ENCODE results near the gene SLC37A1.
A peak's percentile ranks its signal among the peaks of the same experiment; 100 is the strongest.

Gene SLC37A1

DNA sequence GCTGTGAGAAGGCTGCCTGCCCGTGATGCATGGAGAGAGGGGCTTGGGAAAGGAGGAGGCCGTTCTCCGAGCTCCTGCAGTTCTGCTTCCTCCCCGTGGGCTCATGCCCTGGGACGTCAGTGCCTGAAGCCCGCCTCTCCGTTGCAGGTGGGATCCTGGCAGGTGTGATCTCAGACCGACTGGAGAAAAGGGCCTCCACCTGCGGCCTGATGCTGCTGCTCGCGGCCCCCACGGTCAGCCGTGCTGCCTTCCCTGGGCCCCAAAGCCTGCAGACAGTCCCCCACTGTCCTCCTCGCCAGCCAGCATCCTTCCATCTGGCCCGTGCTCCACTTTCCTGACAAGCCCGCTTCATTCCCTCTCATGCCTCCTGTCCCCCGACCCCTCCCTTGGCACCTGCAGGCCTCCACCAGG, 50.9 kb downstream of the SLC37A1 start:
- no peak for DNase-seq

DNA sequence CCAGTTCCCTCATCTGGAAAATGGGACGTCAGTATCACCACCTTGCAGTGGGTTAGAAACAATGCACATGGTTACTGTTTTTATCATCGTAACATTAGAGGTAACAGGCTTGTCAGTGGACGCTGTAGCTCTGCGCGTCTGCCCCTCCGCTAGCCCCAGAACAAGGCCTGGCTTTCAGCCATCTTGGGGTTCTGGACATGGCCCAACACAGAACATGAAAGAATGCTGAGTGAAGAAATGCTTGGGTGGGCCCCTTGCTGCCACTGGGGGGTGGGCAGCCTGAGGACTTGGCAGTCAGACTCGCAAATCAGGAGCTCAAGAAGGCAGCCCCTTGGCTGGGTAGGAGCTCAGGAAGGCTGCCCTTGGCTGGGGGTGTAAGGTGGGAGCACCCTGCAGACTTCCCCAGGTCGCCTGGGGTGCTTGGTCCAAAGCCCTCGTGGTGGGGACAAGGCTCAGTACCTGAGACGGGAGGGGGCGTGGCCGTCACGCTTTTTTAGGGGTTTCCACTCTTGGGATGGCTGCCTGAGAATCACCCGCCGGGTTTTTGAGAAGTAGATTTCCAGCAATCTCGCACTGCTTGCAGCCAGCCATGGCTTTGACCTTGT, 51.7 kb downstream of the SLC37A1 start:
- DNase-seq, result no peak

DNA sequence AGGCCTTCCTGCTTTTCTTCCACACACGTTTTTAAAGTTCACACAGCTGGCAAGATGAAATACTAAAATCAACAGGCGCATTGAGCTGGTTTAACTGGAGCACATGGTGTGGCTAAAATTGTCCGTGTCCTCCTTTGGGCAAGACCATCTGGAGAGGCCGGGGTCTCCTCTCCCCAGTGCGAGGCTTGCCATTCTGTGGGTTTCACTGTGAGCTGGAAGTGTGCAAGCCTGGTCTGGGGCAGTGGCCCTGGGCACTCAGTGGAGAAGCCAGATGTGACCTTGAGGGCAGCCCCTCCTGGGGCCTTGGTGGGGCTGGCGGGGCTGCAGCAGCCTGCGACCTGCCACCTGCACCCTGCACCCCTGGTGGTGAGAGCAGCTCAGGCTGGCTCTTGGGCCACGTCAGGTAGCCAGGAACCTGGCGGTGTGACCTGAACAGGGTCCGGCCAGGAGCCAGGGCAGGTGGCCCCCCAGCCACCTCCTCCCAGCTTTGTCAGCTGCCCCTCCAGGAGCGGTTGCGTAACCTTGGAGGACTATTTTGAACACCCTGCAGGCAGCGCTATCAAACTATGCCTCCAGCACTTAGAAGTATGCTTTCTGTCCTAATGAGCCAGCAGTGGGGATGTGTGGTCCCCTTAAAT, 52.4 kb downstream of the SLC37A1 start:
- DNase-seq, result no peak

DNA sequence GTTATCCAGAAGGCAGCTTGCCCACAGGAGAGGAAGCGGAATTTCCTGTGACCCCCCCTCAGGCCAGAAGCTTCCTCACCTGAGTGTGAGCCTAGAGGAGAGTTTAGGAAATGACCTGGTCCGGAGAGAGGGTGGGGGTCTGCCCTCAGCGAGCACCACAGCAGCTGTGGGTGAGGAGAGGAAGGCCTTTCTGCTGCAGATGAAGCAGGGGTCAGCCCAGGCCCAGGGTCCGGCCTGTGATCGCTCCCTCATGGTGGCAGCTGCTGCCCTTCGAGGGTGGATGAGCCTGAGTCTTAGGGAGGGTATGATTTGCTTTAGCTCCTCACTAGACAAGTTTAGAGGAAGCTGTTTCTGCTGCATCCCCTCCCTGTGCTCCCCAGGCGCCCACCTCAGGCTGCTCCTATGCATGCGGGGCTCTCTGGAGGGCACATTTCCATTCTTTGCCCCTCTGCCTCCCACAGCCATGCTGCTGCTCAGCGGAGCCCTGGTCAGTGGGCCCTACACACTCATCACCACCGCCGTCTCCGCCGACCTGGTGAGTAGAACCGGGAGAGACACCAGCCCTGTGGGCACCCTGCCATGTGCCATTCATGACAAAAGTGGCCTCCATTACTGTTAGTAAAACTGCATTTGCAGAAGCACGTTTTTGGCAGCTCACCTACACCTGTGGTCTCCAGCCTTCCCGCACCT, 53.0 kb downstream of the SLC37A1 start:
- DNase-seq, result no peak

DNA sequence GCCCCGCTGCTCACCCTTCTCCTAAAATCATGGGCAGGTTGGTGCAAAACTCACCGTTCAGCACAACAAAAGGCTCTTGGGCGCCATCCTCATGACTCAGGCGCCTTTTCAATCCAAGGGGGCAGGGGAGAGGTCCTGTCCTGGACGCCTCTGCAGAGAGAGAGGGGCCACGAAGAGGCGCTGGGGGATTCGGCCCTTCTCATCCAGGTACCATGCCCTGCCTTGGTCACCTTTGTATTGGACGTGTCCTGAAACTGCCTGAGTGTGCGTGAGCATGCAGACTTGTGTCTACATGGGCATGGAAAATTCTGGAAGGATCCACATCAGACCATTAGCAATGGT, 53.5 kb downstream of the SLC37A1 start:
- no peak for DNase-seq

DNA sequence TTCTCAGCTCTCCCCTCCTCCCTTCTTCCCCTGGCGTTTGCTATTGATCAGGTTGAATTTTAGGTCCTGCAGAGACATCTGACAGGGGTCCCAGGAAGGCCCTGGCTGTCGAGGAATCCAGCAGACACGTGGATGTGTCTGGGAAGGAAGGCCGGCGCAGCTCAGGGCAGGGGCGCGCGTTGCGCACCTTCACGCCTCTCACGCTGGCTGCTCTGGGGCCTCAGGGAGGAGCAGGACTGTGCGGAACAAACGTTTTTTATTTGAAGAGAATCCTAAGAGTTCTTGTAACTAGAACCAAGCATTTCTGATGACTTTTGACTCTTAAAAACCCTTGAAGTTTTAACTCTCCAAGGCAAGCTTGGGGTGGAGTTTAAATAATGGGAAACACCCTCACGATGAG, 54.2 kb downstream of the SLC37A1 start:
- DNase-seq, result no peak

DNA sequence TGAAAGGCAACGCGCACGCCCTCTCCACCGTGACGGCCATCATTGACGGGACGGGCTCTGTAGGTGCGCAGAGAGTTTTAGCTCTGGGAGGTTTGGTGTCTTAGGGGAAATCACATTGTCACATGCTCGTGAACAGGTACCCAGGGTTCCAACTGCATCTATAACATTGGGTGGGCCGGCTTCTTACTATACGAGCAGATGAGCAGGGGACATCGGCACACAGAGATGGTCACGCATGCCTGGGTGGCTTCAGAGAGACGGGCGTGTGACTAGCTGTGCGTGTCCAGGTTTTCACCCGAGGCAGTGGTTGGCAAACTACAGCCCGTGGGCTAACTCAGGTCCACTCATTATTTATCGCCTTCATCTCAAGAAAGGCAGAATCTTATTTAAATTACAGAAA, 54.7 kb downstream of the SLC37A1 start:
- DNase-seq, result no peak

DNA sequence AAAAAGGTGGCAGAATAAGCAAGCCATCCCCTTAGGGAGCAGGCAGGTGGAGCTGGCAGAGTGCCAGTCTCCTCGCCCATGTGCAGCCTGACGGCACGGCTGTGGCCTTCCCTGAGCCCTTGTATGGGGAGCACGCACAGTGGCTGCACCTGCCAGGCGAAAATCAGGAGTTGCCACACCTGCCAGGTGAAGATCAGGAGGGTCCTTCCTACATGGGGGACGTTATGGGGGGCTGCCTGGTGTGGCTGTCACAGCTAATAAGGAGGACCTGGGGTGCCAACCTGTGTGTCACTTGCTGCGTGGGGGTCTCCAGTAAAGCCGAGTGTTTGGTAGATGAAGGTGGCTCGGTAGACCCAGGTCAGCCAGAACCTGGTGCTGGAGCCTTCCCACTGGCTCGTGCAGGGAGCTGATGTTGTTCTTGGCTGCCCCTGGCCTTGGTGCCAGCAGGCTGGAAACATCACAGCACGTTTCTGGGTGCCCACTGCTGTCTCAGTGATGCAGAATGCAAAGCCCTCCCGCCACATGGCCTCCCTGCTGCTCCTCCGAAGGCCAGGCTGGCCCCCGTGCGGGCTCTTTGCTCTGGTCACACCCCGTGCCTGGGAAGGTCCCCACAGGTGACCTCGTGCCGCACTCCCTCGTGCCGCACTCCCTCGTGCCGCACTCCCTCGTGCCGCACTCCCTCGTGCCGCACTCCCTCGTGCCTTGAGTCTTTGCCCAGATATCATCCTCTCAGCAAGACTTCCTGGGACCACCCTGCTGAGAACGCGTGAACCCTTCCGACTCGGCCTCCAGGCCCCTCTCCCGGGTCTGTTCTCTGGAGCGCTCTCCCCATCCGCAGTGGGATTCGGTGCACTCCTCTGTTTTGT, 55.4 kb downstream of the SLC37A1 start:
- DNase-seq, result no peak

DNA sequence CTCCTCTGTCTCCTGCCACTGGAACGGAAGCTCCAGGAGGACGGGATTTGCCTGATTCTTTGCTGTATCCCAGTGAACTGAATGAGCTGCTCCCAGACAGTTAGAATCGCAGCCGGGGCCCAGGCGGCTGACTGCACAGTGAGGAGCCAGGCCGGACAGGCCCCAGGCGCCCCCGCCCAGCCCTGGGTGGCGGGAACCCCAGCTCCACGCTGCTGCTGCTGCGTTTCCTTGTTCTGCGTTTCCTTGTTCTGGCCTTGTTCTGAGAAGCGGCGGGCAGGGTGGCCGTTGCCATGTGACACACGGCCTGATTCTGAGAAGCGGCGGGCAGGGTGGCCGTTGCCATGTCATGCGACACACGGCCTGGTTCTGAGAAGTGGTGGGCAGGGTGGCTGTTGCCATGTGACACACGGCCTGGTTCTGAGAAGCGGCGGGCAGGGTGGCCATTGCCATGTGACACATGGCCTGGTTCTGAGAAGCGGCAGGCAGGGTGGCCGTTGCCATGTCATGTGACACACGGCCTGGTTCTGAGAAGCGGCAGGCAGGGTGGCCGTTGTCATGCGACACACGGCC, 56.2 kb downstream of the SLC37A1 start:
- no peak for DNase-seq

DNA sequence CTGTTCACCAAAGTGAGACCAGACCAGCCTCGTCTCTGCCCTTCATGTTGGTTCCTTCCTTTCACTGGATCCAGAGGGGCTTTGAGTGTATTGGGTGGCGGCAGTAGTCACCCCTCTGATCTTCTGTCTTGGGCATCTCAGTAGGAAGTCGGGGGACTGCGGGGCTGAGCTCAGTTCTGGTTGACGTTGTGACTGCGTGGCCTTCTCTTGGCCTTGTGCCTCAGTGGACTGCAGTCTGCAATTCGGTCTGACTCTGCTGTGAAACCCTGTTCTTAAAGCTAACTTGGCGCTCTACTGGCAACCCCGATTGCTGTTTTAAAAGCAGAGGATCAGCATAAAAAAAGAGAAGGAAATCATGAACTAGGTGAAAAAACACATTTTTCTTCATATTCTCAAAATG, 56.7 kb downstream of the SLC37A1 start:
- no peak for DNase-seq

DNA sequence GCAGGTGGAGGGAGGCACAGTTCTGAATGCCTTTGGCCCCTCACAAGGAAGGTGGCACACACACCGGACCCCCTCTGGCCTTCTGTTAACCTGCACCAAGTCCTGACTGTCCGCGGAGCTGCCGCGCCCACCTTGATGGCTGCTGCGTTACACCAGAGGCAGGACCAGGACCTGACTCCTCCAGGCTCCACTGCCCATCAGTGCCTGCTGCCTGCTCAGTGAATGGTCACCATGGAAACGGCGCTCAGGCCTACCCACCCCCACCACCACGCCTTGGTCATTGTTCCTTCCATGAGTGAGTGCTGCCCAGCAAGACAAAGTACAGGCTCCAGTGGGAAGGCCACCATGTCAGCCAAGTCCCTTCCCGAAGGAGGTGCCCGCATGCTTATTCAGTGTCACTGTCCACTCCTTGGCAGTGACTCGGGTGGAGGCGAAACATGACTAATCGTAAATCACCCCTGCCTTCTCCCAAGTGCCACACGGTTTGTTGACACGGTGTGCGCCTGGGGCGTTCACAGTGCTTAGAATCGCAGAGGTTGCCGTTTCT, 57.3 kb downstream of the SLC37A1 start:
- no peak for DNase-seq

DNA sequence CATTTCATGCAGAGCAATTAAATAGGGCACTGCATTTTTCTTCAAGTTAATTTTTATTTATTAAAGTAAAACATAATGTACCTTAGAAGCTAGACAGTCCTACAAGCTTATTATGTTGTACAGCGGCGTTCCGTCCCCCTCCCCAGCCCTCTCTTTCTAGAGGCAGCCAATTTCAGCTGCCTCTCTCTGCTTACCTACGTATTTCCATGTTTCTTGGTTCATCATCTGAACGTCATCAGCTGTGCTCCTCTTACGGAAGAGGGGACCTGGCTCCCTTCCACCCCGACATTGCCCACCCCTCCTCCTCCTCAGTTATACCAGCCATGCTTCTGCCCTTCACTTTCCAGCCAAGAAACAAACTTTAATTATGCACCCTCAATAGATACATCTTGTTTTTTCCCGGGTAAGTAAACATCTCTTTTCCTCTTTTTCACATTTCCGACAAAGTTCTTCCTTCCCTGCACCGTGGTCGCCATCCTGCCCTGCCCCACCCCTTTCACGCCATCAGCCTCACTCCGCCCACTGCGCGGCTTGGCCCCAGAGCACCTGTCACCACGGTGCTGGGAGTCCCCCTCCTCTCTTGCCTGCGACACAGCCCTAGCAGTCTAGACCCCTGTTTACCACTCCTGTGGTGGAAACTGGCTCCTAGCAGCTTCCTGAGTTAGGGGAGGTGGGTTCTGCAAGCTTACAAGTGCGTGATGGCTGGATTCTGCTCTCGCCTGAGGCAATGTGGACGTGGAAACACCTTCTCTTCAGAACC, 57.9 kb downstream of the SLC37A1 start:
- DNase-seq, result peak; percentile 9

DNA sequence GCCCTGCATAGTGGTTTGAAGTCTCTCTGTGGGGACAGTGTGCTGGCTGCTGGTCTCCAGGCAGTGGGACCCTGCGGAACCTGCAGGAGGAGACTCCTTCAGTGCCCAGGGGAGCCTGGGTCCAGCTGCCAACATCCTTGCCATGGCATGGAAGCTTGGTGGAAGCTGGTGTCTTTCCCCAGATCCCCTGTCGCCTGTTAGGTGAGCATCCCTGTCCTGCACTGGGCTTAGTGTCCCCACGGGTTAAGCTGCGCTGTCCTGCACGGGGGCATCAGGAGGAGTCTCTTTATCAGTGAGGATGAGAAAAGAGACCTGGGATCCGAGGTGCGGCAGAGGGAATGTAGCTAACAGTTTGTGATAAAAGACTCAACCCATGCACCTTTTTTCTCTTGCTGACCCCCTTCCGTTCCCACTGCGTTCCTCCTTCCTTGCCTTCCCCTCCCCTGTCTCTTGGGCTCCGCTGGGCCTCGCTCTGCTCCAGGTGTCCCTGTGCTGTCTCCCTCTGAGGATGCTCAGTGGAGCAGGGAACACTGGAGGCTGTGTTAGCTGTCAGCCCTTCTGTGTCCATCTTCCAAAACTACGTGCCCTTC, 59.3 kb downstream of the SLC37A1 start:
- no peak for DNase-seq

DNA sequence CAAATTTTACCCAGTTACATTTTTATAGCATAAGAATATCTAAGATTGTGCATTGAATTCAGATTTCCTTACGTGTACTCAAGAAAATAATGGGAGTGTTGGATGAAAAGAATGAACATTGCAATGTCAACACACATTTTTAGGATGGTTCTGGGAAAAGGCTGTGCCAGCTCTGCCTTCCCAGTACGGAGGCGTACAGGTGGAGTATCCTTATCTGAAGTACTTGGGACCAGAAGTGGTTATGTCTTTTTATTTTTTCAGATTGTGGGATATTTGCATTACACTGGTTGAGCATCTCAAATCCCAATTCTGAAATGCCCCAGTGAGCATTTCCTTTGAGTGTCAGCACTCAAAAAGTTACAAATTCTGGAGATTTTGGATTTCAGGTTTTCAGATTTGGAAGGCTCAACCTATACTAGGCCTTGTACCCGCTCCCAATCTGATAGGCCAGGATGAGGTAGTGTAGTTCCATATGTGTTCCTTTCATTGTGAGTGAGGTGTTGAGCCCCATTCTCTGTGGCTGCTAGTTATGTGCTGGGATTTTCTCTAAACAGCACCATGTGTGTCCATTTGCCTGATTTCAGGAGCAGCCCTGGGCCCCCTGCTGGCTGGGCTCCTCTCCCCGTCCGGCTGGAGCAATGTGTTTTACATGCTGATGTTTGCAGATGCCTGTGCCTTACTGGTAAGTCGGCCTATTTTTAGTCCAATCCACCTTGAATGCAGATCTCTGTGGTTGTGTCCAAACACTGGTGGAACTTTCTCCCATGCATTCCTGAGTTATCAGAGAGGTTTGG, 60.8 kb downstream of the SLC37A1 start:
- DNase-seq, result peak; percentile 56

DNA sequence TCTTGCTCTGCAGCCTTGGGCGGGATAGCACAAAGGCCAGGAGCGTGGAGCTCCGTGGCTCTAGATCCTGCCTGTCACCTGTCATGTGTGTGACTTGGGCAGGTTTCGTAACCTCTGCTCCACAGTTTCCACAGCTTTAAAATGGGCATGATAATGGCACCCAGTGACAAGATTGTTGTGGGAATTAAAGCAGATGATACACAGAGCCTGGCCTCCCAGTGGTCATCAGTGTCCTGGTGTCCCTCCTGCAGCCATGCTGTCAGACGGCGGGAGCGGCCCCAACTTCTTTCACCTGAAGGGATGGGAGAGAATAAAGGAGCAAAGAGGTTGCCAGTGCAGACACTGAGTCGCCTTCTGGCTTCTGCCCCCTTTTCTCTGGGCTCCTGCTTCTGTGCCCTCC, 61.5 kb downstream of the SLC37A1 start:
- no peak for DNase-seq

DNA sequence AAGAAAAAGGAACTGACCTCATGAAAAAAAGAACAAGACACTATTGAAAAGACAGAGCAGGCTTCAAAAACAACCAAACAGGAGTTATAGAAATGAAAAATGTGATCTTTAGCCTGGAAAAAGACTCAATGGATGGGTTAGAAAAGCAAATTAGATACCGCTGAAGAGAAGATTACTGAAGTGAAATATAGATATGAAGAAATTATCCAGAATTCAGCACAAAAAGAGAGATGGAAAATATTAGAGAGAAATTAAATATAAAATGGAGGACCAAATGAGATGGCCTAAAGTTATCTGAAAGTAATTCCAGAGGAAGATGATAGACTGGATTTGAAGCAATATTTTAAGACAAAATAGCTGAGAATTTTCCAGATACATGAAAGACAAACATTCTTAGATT, 63.0 kb downstream of the SLC37A1 start:
- no peak for DNase-seq

DNA sequence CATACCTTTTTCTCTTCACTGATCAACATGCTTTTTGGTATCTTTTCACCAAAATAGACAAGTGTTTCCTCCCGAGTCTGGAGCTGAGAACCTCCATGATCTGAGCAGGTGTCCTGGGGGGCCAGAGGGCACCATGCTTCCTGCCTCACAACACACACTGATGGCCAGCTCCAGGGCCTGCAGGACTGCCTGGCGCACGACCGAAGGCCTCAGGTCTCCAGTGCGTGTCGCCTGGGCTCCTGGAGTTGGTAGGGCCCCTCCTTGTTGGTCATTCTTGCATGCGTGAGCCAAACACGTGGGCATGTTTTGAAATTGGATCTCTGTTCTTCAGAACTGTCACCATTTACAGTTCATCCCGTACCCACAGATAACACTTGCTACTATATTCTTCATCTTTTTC, 64.4 kb downstream of the SLC37A1 start:
- no peak for DNase-seq

DNA sequence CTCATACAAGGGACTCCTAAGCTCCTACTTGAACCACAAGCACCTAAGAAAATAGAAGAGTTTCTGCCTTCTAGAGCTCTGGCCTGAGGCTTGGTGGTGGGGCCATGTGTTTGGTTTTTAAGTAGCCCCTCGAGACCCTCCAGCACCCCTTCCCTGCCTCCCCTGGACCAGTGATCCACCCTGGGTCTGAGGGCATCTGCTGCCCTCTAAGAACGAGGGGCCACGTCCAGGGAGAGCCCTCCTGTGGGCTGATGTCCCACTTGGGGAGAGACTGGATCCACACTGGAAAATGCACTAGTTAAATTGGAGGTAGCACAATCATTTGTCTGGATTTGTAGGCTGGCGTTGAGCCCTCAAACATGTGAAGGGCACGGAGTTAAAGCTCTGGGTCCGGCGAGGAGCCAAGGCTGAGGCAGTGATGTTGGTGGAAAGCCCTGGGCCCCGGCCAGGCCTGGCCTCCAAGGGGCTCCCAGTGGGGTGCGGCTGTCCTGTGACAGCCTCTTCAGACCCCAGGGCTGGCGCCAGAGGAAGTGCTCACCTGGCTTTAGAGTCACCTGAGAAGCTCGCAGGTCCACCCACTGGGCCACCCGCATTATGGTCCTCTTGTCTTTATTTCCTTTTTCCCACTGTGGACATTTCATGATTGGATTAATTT, 65.2 kb downstream of the SLC37A1 start:
- DNase-seq, result no peak

DNA sequence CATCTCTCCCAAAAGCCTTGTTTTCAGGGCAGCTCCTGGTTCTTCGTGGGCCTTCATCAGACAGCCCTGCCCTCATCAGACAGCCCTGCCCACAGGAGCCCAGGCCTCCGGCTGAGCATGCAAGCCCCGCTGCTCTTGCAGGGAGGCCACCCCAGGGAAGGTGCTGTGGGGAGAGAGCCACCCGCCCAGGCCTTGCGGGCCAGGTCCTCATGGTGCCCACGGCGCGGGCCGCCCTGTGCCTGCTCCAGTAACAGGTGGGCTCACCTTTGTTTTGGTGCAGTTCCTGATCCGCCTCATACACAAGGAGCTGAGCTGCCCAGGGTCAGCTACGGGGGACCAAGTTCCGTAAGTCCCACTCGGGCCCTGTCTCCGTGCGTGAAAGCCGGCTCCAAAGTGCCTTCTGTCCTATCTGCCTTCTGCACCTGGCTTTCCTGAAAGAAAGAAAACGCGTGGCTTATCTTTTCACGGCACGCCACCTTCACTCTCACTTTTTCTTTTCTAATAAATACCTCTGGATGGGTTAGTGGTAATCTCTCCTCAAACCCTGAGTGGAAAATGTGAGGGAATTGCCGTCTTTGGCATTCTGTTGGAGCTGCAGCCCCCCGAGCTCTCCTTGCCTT, 65.9 kb downstream of the SLC37A1 start:
- DNase-seq, result no peak
